ENCODE data around the gene UTY.

Gene UTY

DNA sequence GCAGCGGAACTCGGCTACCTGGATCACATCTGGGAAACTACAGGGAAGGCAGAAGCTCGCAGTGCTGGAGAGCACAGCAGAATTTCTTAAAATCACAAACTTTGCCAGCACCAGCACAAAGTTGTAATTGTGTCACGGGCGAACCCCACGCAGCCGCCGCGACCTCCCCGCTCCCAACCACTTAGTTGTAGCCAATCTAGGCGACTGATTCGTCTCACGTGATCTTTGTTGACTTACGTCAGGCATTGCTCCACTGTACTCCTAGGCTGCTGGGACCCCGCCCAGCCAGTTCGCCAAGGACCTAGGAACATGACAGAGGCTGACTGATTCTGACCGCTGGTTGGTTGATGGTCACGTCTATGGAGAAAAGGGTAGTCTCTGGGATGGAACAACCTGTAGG, at the start of gene UTY:
Gene UTY (minus strand): TSS at position 206 of the 400 bp plus-strand sequence. CDS start 368 bp downstream, outside the sequence.
- no peak for DNase-seq (ENCODE audit: low spot score)

GRCh38 chrY:13520474-13520873, 40.6 kb upstream of the UTY start:
- DNase-seq (ENCODE audit: low spot score), result no peak

GRCh38 chrY:13501215-13501614, 21.4 kb upstream of the UTY start:
- no peak for DNase-seq (ENCODE audit: low spot score)

GRCh38 chrY:13493737-13494136, 13.9 kb upstream of the UTY start:
- DNase-seq (ENCODE audit: low spot score), result no peak

- no peak for DNase-seq (ENCODE audit: low spot score)
Observed at GRCh38 chrY:13492408-13492807, 12.6 kb upstream of the UTY start.

- DNase-seq (ENCODE audit: low spot score), result no peak
Observed at GRCh38 chrY:13488738-13489137, 8.9 kb upstream of the UTY start.

- DNase-seq (ENCODE audit: low spot score), result no peak
Observed at GRCh38 chrY:13479121-13479711, 617 bp downstream of the UTY start.

- no peak for DNase-seq (ENCODE audit: low spot score)
Observed at GRCh38 chrY:13478126-13478785, 1.6 kb downstream of the UTY start.

DNA sequence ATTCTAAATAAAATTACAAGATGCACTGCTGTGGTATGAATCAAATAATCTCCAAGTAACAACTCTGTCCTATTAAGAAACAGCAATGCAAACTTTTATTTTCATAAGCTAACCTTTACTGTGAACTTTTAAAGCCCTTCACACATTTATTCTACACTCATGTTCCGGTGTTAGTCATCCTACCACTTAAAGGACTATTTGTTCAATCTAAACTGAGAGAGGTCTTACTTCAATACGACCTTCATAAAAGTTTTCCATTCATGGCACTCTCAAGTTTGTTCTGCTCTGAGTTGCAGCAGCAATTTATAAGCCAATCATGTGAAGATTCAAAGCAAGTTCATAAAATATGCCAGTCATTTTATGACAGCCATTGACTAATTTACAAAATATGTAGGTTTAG, 4.8 kb downstream of the UTY start:
- DNase-seq (ENCODE audit: low spot score), result no peak

DNA sequence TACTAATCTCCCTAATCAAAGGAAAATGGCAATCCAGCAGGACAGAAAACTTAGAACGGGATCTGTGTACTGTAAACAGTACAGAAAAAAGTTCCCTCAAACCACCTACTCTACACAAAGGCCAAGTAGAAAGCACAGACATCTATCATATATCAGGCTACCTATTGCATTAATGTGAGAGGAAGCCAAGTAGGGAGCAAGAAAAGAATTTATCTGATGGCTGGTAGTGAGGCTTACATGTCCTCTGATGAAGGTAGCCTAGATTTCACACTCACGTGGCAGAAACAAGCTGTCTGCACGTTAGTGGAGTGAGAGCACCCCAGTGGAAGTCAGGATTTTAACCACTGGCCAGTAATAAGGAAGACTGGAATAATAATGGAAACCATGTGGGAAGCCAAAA, 28.3 kb downstream of the UTY start:
- no peak for DNase-seq (ENCODE audit: low spot score)

- DNase-seq (ENCODE audit: low spot score), result no peak
Observed at GRCh38 chrY:13450596-13451130, 29.2 kb downstream of the UTY start.

DNA sequence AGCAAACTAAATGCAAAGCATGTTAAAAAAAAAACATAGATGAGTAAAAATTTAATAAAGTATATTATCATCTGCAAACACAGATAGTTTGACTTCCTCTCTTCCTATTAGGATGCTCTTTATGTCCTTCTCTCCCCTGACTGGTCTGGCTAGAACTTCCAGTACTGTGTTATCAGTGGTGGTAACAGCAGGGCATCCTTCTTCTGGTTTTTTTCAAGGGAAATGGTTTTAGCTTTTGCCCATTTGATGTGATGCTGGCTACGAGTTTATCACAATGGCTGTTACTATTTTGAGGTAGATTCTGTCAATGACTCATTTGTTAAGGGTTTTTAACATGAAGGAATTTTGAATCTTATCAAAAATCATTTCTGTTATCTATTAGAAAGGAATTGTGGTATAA, 34.3 kb downstream of the UTY start:
- no peak for DNase-seq (ENCODE audit: low spot score)

DNA sequence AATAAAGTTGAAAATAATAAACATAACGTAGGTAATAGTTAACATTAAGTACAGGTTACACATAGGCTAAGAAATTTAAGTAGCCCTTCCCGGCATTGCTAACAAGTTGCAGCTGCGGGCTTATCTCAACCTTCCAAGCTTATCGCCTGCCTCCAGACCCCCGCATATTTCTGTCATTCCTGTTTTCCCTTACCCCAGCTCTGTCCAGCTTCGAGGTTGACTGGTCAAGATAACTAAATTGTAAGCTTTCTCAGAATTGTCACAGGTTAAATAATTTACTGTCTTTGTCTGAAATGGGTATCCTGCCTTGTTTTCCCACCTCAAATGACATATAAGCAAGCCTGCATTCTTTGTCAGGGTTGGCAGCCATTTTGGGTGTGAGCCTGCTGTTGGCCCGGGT, 36.7 kb downstream of the UTY start:
- DNase-seq (ENCODE audit: low spot score), result no peak

- DNase-seq (ENCODE audit: low spot score), result no peak
Observed at GRCh38 chrY:13440811-13441210, 39.0 kb downstream of the UTY start.

GRCh38 chrY:13435968-13436937, 43.6 kb downstream of the UTY start:
- no peak for DNase-seq (ENCODE audit: low spot score)

DNA sequence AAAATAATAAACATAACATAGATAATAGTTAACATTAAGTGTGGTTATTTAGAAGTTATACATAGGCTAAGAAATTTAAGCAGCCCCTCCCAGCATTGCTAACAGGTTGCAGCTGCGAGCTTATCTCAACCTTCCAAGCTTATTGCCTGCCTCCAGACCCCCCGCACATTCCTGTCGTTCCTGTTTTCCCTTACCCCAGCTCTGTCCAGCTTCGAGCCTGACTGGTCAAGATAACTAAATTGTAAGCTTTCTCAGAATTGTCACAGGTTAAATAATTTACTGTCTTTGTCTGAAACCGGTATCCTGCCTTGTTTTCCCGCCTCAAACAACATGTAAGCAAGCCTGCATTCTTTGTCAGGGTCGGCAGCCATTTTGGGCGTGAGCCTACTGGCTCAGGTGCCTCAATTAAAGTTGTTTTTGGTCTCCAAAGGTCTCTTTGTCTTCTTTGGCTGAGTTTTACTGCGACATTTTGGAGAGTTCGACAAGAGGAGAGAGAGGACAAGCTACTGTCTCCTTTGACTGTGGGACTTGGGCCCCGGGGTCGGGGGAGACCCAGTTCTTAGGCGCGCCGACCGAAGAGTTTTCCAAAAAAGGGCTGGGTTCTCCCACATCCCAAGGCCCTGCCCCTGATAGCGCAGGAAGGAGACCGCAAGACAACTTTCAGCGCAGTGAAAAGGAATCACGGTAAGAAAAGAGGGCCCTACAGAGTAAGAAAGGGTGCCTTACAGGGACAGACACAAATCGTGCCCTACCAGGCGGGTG, 44.4 kb downstream of the UTY start:
- DNase-seq (ENCODE audit: low spot score), result no peak

DNA sequence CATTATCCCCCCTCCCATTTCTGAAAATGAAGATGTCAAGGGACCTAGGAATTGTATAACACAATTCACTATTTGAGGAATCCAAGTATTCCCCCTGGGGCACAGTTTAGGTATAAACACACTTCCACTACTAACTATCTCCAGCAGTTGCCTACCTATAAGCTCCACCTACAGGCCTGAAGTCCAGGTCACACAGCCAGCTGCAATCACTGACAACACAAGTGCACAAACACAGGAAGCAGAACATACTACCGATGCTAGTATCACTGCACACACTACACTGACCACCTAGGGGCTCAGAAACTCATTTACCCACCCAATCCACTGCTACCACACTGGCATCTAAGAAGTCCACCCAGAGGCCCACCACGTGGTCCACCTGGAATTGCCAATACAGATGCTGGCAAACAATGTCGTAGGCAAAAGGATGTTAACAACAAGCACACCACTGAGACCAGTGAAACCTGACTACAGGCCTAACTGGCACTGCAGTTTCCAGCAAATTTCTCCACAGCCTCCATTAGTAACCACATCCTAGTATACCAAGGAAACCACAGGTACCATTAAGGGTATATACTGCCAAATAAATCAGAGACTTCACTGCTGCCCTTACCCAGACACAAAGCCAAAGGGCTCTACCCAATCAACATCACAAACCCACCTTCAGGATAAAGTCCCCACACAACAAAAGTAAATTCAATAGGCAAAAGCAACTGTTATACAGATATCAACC, 47.4 kb downstream of the UTY start:
- no peak for DNase-seq (ENCODE audit: low spot score)

DNA sequence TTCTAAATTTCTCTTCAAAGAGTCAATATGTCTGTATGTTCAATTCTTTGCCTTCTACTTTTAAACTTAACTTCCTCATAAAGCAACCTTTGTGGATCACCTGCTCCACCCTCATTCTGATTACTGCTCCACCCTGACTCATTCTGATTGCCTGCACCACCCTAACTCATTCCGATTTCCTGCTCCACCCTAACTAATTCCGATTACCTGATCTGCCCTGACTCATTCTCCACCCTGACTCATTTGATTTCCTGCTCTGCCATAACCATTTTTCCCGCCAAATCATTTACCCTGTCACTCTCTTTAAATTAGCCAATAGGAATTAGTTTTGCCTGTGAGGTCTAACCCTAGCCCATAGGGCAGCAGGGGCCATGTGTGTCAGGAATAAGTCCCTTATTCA, 50.3 kb downstream of the UTY start:
- DNase-seq (ENCODE audit: low spot score), result no peak

DNA sequence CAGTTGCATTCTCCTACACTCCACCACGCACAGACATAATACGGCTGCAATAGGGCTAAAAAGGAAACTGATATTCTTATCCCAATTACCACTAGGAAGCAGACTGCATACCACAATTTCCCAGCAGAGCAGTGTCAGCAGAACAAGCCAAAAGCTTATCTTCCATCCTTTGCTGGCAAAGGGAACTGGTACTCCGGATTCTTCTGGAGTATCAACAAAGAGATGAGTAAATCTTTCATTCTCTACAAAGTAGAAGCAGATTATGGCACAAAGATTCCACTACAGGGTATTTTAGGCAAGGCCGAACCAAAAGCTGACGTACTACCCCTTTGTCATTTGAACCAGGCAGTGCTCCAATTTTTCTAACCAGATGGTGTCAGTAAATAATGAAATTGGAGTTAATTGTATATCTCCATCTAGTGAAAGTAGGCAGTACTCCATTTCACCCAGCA, 56.5 kb downstream of the UTY start:
- DNase-seq (ENCODE audit: low spot score), result no peak

DNA sequence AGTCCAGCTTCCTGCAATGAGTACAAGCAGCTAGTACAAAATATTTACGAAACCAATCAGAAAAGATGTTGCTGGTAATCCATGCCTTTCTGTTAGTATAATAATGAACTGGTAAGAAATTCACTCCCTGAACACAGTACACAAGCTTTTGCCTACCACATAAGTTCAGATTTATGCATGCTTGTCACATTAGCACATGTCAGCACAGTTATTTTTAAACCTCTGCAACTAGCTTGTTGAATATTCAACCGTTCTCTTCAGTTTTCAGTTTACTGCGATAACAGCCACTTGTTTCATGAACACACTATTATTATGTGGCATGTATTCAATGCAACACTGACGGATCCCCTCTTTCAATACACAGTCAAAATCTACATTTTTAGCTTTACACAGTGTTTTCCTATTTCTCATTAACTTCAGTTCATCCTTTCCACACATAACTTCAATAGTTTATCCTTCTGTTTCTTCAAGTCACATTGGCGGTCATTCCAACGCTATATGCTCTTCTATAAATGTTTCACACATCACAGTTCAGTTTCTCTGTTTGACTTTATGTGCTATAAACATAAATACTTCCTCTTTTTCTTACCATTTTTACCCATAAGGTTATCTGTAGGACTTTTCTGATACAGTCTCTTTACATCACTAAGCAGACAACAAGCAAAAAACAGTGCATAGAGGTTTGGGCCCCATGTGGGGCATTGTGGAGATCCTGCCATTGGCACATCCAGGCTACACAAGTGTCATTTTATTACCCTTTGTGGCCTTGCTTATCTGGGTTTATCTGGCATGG, 62.8 kb downstream of the UTY start:
- DNase-seq (ENCODE audit: low spot score), result no peak
